Activated T-cell treated with anti-CD3 and anti-CD28 coated beads, Interleukin-2, amount 50 U/mL, for 24 hours (primary cell): ENCODE measurements around the gene WDR27.

Source experiments
- DNase-seq: peaks from one replicate; pipeline ENCODE4 v3.0.0-alpha.2; 2020
- H3K27ac Mint-ChIP-seq: 2 replicates; pipeline ENCODE4 v1.8.0; 2020; ENCODE audit warnings: mild to moderate bottlenecking, mixed read lengths
- H3K27me3 Mint-ChIP-seq: 2 replicates; pipeline ENCODE4 v1.8.0; 2020; ENCODE audit warnings: mixed read lengths
- H3K36me3 Mint-ChIP-seq: 2 replicates; pipeline ENCODE4 v1.8.0; 2020; ENCODE audit warnings: low read depth, mixed read lengths
- H3K4me1 Mint-ChIP-seq: 2 replicates; pipeline ENCODE4 v1.8.0; 2020; ENCODE audit warnings: low read depth, mixed read lengths
- H3K4me3 Mint-ChIP-seq: 2 replicates; pipeline ENCODE4 v1.8.0; 2020; ENCODE audit warnings: mild to moderate bottlenecking, moderate library complexity, mixed read lengths
- H3K9me3 Mint-ChIP-seq: 2 replicates; pipeline ENCODE4 v1.8.0; 2020; ENCODE audit warnings: mixed read lengths

WDR27 gene

DNA sequence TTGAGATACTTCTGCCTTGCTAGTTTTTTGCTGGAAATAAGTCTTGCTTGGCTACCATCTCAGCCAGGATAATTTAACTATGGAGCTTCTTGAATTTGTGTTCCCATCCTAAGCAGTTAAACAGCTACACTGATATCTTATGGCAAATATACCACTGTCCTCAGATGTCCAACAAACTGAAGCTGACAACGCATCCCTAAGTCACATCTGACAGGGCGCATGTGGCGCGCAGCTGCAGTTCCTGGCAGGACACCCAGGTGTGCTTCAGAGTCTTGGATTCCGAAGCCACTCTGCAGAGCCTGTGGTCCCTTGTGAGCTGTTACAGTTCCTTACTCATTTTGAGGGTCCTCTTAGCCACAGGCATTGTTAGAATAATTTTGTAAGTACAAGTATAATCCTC lies 127.9 kb downstream of the WDR27 start:
- Mint-ChIP-seq H3K36me3 (peaks cover 4% of the 10 kb centered on the region), H3K4me3 (no peak overlapping the region), H3K27ac (no peak overlapping the region), H3K27me3 (no peaks in the 10 kb centered on the region), H3K4me1 (peaks cover 5% of the 10 kb centered on the region), H3K9me3 (no peaks in the 10 kb centered on the region)
- DNase-seq: no peak

- Mint-ChIP-seq H3K27ac (no peak overlapping the region), H3K27me3 (no peaks in the 10 kb centered on the region), H3K36me3 (peaks cover 5% of the 10 kb centered on the region), H3K4me3 (no peak overlapping the region), H3K9me3 (no peaks in the 10 kb centered on the region), H3K4me1 (peaks cover 15% of the 10 kb centered on the region)
- no peak for DNase-seq
These were observed 130.5 kb downstream of the WDR27 start for GRCh38 chr6:169571123-169571962.

GRCh38 chr6:169568314-169569087 lies 133.3 kb downstream of the WDR27 start:
- Mint-ChIP-seq H3K27ac (no peak overlapping the region), H3K4me1 (peaks cover 15% of the 10 kb centered on the region), H3K4me3 (no peak overlapping the region), H3K27me3 (no peaks in the 10 kb centered on the region), H3K9me3 (no peaks in the 10 kb centered on the region), H3K36me3 (peaks cover 16% of the 10 kb centered on the region)
- DNase-seq: no peak

DNA sequence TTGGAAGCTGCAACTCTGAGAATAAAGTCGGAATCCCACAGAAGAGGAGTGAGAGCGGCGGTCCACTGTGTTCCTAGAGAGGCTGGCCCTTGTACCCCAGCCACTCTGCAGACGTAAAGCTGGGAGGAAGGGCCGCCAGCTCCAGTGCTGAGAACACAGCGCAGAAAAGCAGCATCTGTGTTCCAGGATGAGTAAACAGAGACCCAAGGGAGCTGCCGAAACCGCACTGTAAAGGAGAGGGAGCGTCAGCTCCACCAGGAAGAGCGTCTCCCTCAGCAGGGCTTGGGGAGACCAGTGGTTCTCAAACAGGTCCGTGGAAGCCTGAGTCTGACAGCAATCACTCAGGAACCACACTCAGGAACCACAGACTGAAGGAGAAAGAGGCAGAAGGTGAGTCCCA lies 134.0 kb downstream of the WDR27 start:
- no peak for DNase-seq
- H3K36me3 Mint-ChIP-seq: peaks cover 20% of the 10 kb centered on the region
- H3K27ac Mint-ChIP-seq: no peak overlapping the region
- peaks cover 15% of the 10 kb centered on the region for H3K4me1 Mint-ChIP-seq
- no peak overlapping the region for H3K4me3 Mint-ChIP-seq
- no peaks in the 10 kb centered on the region for H3K27me3 Mint-ChIP-seq
- H3K9me3 Mint-ChIP-seq: no peaks in the 10 kb centered on the region

GRCh38 chr6:169566961-169567750 lies 134.7 kb downstream of the WDR27 start:
- Mint-ChIP-seq H3K4me1 (peaks cover 15% of the 10 kb centered on the region), H3K4me3 (no peak overlapping the region), H3K27ac (no peak overlapping the region), H3K9me3 (no peaks in the 10 kb centered on the region), H3K36me3 (peaks cover 23% of the 10 kb centered on the region), H3K27me3 (no peaks in the 10 kb centered on the region)
- no peak for DNase-seq

GRCh38 chr6:169566319-169566718 lies 135.5 kb downstream of the WDR27 start:
- Mint-ChIP-seq H3K27ac (no peak overlapping the region), H3K9me3 (peaks cover 2% of the 10 kb centered on the region), H3K36me3 (peaks cover 28% of the 10 kb centered on the region), H3K4me1 (peaks cover 15% of the 10 kb centered on the region), H3K4me3 (no peak overlapping the region), H3K27me3 (no peaks in the 10 kb centered on the region)
- no peak for DNase-seq

GRCh38 chr6:169564453-169565240 lies 137.2 kb downstream of the WDR27 start:
- H3K4me3 Mint-ChIP-seq: no peak overlapping the region
- H3K27me3 Mint-ChIP-seq: peaks cover 5% of the 10 kb centered on the region
- H3K27ac Mint-ChIP-seq: no peak overlapping the region
- H3K4me1 Mint-ChIP-seq: peaks cover 11% of the 10 kb centered on the region
- peaks cover 40% of the 10 kb centered on the region for H3K36me3 Mint-ChIP-seq
- no peak for DNase-seq
- peaks cover 5% of the 10 kb centered on the region for H3K9me3 Mint-ChIP-seq

DNA sequence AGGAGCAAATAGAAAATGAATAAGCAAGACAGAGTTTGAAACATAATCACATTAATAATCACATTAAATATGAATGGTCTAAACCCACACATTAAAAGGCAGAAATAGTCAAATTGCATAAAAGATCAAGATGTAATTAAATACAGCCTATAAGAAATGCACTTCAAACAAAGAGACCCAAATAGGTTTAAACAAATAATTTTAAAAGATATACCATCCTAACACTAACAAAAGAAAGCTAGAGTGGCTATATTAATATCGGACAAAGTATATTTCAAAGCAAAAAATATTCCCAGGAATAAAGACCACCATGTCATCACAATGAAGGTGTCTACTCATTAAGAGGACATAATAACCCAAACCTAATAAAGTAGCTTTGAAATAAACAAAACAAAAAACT lies 140.2 kb downstream of the WDR27 start:
- peaks cover 11% of the 10 kb centered on the region for H3K4me1 Mint-ChIP-seq
- no peak overlapping the region for H3K27ac Mint-ChIP-seq
- H3K9me3 Mint-ChIP-seq: peaks cover 5% of the 10 kb centered on the region
- H3K27me3 Mint-ChIP-seq: peaks cover 20% of the 10 kb centered on the region
- DNase-seq: no peak
- peaks cover 51% of the 10 kb centered on the region for H3K36me3 Mint-ChIP-seq
- no peak overlapping the region for H3K4me3 Mint-ChIP-seq

- Mint-ChIP-seq H3K4me3 (no peak overlapping the region), H3K27me3 (peaks cover 27% of the 10 kb centered on the region)
These were observed 142.2 kb downstream of the WDR27 start for GRCh38 chr6:169559592-169559991.

DNA sequence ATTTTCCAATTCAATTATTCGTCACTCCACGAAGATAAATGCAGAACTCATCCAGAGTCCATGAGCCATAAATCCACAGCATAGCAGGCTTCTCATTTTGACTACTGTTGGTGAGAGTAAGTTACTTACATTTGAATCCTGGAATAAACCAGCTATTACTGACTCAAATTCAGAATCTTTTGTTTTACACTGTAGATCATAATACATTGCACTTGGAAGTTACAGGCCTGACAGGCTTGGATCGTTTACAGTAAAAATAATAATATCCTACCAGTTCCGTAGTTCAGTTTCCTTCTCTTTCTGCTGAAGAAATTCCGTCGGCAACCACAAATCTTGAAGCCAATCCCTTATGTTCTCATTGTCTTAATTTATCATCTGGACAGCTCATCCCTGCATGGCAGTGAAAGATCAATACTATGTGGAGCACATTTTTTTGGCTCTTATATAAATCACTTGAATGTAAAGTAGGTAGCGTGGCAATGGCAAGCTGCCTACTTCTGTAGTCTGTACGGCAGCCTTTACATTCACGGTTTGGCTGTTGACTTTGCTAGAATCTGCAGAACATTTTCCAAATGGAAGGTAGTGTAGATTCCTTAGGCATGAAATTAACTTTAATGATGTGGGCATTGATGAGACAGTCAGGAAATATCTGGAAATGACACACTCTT lies 142.9 kb downstream of the WDR27 start:
- H3K4me1 Mint-ChIP-seq: peaks cover 20% of the 10 kb centered on the region
- DNase-seq: no peak
- peaks cover 33% of the 10 kb centered on the region for H3K27me3 Mint-ChIP-seq
- peaks cover 44% of the 10 kb centered on the region for H3K36me3 Mint-ChIP-seq
- H3K27ac Mint-ChIP-seq: no peak overlapping the region
- peaks cover 5% of the 10 kb centered on the region for H3K9me3 Mint-ChIP-seq
- no peak overlapping the region for H3K4me3 Mint-ChIP-seq

More at GRCh38 chr6:169559592-169559991, 142.2 kb downstream of the WDR27 start:
- Mint-ChIP-seq H3K4me1 (peaks cover 20% of the 10 kb centered on the region), H3K9me3 (peaks cover 5% of the 10 kb centered on the region), H3K36me3 (peaks cover 45% of the 10 kb centered on the region), H3K27ac (no peak overlapping the region)
- DNase-seq: no peak

DNA sequence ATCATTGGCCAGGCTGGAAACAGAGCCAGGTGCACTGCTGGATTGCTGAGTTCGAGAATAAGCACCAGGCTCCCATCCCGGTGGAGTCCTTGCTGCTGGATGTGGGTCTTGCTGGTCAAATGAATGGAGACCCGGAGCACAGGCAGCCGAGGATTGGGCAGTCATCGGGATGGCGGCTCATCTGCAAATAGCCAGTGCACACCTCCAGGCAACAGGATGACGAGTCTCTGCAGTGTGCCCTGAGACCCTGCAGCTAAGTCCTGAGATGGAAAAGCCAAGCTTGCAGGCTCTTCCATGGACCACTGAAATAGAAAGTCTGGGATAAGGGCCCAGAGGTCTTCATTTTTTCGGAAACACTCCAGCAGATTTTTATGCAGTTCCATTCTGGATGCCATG lies 143.5 kb downstream of the WDR27 start:
- Mint-ChIP-seq H3K4me1 (peaks cover 20% of the 10 kb centered on the region), H3K4me3 (no peak overlapping the region), H3K27ac (no peak overlapping the region), H3K27me3 (peaks cover 37% of the 10 kb centered on the region), H3K36me3 (peaks cover 41% of the 10 kb centered on the region), H3K9me3 (peaks cover 5% of the 10 kb centered on the region)
- DNase-seq: no peak

DNA sequence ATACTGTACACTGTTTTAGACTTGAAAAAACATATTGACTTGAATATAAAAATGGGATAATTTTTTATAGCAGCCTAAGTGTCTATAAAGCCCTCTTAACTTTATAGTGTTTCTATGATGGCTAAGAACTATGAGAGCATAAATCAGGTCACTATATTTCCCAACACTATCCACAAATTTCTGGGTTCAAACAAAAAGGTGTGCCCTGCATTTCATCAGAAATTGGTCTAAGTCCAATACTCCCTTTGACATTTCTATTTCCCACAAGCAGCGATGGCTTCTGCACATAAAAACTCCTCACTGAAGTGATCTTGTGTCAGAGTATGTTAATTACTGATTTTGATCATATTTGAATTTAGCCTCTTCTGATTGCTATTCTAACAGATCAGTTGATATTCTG lies 143.9 kb downstream of the WDR27 start:
- no peak overlapping the region for H3K4me3 Mint-ChIP-seq
- H3K27ac Mint-ChIP-seq: no peak overlapping the region
- no peak for DNase-seq
- H3K27me3 Mint-ChIP-seq: peaks cover 37% of the 10 kb centered on the region
- peaks cover 38% of the 10 kb centered on the region for H3K36me3 Mint-ChIP-seq
- H3K9me3 Mint-ChIP-seq: peaks cover 5% of the 10 kb centered on the region
- H3K4me1 Mint-ChIP-seq: peaks cover 20% of the 10 kb centered on the region

DNA sequence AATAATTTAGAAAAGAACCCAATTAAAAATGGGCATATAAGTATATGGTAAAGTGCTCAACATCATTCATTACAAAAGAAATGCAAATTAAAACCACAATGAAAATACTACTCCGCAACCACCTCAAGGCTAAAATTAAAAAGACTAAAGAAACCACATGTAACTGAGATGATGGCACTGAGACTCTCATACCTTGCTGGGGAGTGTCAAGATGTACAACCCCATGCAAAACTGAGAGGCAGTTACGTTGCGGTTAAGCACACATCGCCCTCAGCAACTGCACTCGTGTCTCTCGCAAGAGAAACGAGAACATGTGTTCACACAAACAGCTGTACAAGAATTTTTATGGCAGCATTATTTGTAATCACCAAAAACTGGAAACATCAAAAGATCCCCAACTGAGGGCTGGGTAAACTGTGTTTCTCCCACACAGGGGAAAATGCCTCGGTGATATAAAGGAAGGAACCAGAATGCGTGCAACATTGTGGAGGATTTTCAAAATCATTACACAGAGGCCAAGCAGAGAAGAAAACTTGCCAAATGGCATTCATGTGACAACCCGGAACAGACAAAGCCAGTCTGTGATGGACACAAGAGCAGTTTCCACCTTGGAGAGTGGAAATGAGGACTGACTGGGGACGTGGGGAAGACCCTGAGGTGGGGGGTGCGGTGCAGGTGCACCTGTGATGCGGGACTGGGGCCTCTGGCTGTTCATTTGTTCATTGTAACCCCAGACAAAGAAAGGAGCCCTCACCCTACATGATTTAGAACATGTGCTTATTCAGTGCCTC lies 144.9 kb downstream of the WDR27 start:
- no peak for DNase-seq
- H3K4me3 Mint-ChIP-seq: no peak overlapping the region
- peaks cover 37% of the 10 kb centered on the region for H3K27me3 Mint-ChIP-seq
- H3K36me3 Mint-ChIP-seq: peaks cover 29% of the 10 kb centered on the region
- H3K27ac Mint-ChIP-seq: peak overlapping the region; percentile 3
- peaks cover 20% of the 10 kb centered on the region for H3K4me1 Mint-ChIP-seq
- peaks cover 5% of the 10 kb centered on the region for H3K9me3 Mint-ChIP-seq
